ENCODE measurements around the gene CDKAL1. TPM values are rescaled to one million over a fixed set of nuclear protein-coding genes. Genes with fewer than 3 reads are reported as not detected.
"Not testable (repeated sequence)": the region's sequence is repeated elsewhere in the genome, so short reads cannot be mapped to it uniquely, and the experiment has no call there.

CDKAL1 gene
- total RNA-seq, 4 donors from 2014 or later = 10.3 to 11.2 (median 10.5) TPM

DNA sequence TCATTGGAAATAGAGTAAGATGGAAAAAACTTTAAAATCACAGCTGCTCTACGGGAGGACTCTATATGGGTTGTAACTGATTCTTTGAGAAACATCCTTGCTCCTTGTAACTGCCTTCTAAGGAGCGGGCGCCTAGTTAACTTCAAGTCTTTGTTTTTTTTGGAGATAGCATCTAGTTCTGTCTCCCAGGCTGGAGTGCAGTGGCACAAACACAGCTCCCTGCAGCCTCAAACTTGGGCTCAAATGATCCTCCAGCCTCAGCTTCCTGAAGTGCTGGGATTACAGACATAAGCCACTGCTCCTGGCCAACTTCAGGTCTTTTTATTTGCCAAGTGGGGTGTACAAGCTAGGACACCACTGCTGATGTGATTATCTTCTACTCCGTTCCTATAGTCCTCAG lies 552.9 kb downstream of the CDKAL1 start:
- no peak overlapping the region for H3K4me3 ChIP-seq
- DNase-seq (ENCODE audit: extremely low spot score) = no peak
- intact Hi-C loops (cut with DNase I) = no loop called here
- no peaks in the 10 kb centered on the region for H3K9me3 ChIP-seq
- peaks cover 0 to 5% (median 0%) of the 10 kb centered on the region in 4 donors for H3K36me3 ChIP-seq
- H3K27ac ChIP-seq (replicated peaks in 1 of 4) = no peak overlapping the region
- 97% methylated on average over 4 of the region's 4 CpGs for WGBS
- H3K27me3 ChIP-seq = no peaks in the 10 kb centered on the region
- H3K4me1 ChIP-seq = no peaks in the 10 kb centered on the region
- TF ChIP-seq, protein P1, sequence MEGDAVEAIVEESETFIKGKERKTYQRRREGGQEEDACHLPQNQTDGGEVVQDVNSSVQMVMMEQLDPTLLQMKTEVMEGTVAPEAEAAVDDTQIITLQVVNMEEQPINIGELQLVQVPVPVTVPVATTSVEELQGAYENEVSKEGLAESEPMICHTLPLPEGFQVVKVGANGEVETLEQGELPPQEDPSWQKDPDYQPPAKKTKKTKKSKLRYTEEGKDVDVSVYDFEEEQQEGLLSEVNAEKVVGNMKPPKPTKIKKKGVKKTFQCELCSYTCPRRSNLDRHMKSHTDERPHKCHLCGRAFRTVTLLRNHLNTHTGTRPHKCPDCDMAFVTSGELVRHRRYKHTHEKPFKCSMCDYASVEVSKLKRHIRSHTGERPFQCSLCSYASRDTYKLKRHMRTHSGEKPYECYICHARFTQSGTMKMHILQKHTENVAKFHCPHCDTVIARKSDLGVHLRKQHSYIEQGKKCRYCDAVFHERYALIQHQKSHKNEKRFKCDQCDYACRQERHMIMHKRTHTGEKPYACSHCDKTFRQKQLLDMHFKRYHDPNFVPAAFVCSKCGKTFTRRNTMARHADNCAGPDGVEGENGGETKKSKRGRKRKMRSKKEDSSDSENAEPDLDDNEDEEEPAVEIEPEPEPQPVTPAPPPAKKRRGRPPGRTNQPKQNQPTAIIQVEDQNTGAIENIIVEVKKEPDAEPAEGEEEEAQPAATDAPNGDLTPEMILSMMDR (IDR thresholded peaks at IDR 0.05) = no peak
- TF ChIP-seq POLR2A (IDR thresholded peaks at IDR 0.05; ENCODE audit: low read depth) (no peak), EP300 (IDR thresholded peaks at IDR 0.05) (no peak), POLR2AphosphoS5 (IDR thresholded peaks at IDR 0.05) (no peak)

DNA sequence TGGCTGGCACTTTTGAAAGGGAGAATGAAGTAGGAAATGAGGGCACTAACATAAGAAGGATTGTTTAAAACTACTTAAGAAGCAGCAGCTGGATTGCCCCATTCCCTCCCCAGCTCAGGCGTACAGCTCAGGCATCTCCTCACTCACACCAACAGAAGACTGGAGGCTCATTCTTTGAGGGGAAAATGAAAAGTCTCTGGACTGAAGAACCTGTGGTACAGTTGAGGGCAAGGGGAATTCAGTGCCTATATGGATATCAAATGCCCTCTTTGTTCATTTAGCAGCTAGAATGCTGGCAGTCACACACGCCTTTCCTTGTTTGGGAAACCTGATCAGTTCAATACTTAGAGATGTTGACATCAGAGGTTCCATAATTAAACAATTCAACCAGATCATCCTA lies 557.2 kb downstream of the CDKAL1 start:
- Histone ChIP-seq H3K4me1 (no peaks in the 10 kb centered on the region), H3K4me3 (no peak overlapping the region), H3K36me3 (no peaks in the 10 kb centered on the region), H3K27ac (replicated peaks in 1 of 4) (no peak overlapping the region), H3K9me3 (no peaks in the 10 kb centered on the region), H3K27me3 (no peaks in the 10 kb centered on the region)
- 92% methylated on average over 2 of the region's 2 CpGs for WGBS
- TF ChIP-seq, protein P1 (IDR thresholded peaks at IDR 0.05) = no peak
- TF ChIP-seq POLR2A (IDR thresholded peaks at IDR 0.05; ENCODE audit: low read depth) = no peak
- TF ChIP-seq POLR2AphosphoS5 (IDR thresholded peaks at IDR 0.05) = no peak
- no peak for TF ChIP-seq EP300 (IDR thresholded peaks at IDR 0.05)
- DNase-seq (ENCODE audit: extremely low spot score) = no peak
- intact Hi-C loops (cut with DNase I) = no loop called here

DNA sequence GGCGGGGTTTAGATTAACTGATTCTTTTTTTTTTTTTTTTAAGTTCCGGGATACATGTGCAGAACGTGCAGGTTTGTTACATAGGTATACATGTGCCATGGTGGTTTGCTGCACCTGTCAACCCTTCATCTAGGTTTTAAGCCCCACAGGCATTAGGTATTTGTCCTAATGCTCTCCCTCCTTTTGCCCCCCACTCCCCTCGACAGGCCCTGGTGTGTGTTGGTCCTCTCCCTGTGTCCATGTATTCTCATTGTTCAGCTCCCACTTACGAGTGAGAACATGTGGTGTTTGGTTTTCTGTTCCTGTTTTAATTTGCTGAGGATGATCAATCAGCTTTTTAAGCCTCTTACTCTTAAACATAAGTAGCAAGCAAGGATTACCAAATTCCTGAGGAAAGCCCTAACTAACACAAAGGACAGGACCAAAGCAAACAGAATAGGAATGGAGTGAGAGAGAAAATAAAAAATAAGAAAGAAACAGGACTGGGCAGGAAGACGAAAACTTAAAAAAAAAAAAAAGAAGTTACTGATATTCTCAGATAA lies 558.0 kb downstream of the CDKAL1 start:
- DNase-seq (ENCODE audit: extremely low spot score); H3K27ac ChIP-seq (replicated peaks in 1 of 4); H3K36me3 ChIP-seq; H3K9me3 ChIP-seq; H3K4me3 ChIP-seq; H3K27me3 ChIP-seq; H3K4me1 ChIP-seq; intact Hi-C loops (cut with DNase I): not testable (repeated sequence)
- 91% methylated on average over 6 of the region's 6 CpGs for WGBS

DNA sequence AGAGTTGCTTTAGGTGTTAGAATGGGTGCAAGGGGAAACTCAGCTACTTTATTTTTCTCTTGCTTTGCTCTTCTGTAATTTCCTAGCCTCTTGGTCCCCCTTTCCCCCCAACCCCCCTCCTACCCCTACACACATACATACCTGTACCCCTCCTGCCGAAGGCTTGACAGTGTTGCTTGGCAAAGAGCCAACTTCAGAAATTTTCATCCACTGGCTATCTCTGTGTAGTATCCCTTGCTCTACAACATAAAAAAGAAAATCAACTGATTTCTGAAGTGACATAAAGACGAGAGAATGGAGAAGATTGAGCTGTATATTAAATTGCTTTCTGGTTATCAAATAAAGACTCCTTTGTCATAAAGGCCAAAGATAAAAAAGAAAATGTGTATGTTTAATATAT lies 561.2 kb downstream of the CDKAL1 start:
- 66% methylated on average over 2 of the region's 2 CpGs for WGBS
- H3K9me3 ChIP-seq = no peaks in the 10 kb centered on the region
- no peak for DNase-seq (ENCODE audit: extremely low spot score)
- H3K4me1 ChIP-seq = peaks cover 0 to 6% (median 0%) of the 10 kb centered on the region in 4 donors
- H3K4me3 ChIP-seq = no peak overlapping the region
- TF ChIP-seq EP300 (IDR thresholded peaks at IDR 0.05) (no peak), POLR2AphosphoS5 (IDR thresholded peaks at IDR 0.05) (no peak), POLR2A (IDR thresholded peaks at IDR 0.05; ENCODE audit: low read depth) (no peak)
- TF ChIP-seq, protein P1 (IDR thresholded peaks at IDR 0.05) = no peak
- H3K36me3 ChIP-seq = no peaks in the 10 kb centered on the region
- H3K27me3 ChIP-seq = no peaks in the 10 kb centered on the region
- intact Hi-C loops (cut with DNase I) = no loop called here
- no peak overlapping the region for H3K27ac ChIP-seq (replicated peaks in 1 of 4)

DNA sequence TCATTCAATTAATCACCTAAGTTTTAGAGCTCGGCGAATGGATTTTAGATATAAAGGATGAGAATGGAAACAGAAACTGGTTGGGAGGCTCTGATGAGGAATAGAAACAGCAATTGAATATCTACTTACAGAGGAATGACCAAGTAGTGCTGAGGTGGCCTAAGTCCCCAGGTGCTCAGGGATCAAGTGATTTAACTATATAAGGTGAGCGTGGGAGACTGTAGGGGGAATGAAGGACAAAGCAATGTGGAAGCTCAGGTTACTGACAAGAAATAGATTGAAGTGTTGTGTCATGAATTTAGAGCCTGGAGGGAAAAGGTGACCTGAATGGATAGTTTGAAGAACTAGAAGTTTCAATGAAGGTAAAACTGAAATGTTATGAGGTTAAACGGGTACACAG lies 563.9 kb downstream of the CDKAL1 start:
- H3K36me3 ChIP-seq = no peaks in the 10 kb centered on the region
- H3K27me3 ChIP-seq = no peaks in the 10 kb centered on the region
- H3K4me1 ChIP-seq = peaks cover 0 to 6% (median 0%) of the 10 kb centered on the region in 4 donors
- no peaks in the 10 kb centered on the region for H3K9me3 ChIP-seq
- no peak overlapping the region for H3K4me3 ChIP-seq
- TF ChIP-seq POLR2AphosphoS5 (IDR thresholded peaks at IDR 0.05) = no peak
- no peak for TF ChIP-seq EP300 (IDR thresholded peaks at IDR 0.05)
- TF ChIP-seq POLR2A (IDR thresholded peaks at IDR 0.05; ENCODE audit: low read depth) = no peak
- H3K27ac ChIP-seq (replicated peaks in 1 of 4) = no peak overlapping the region
- DNase-seq (ENCODE audit: extremely low spot score) = no peak
- 94% methylated on average over 4 of the region's 4 CpGs for WGBS
- intact Hi-C loops (cut with DNase I) = no loop called here

DNA sequence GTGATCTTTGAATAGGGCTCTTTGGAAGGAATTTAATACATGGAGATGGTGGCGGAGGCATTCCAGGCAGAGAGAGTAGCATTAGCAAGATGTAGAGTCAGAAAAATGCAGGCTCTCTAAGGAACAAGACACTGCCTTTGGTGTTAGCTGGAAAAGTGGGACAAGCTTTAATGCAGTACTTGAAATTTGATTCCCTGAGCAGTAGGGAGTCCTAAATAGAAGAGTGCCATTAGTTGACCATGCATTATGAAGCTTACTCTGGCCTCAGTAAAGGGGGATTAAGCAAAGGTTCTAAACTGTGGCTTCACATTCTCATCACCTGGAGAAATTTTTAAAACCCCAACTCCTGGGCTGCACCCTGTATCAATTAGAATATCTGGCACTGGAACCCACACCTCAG lies 564.5 kb downstream of the CDKAL1 start:
- Histone ChIP-seq H3K4me3 (no peak overlapping the region), H3K9me3 (no peaks in the 10 kb centered on the region), H3K27ac (replicated peaks in 1 of 4) (no peak overlapping the region), H3K27me3 (no peaks in the 10 kb centered on the region), H3K36me3 (no peaks in the 10 kb centered on the region), H3K4me1 (peaks cover 2 to 6% (median 4%) of the 10 kb centered on the region in 4 donors)
- WGBS = 95% methylated on average over 1 of the region's 1 CpG
- no peak for TF ChIP-seq POLR2AphosphoS5 (IDR thresholded peaks at IDR 0.05)
- TF ChIP-seq, protein P1 (IDR thresholded peaks at IDR 0.05) = no peak
- no peak for TF ChIP-seq EP300 (IDR thresholded peaks at IDR 0.05)
- TF ChIP-seq POLR2A (IDR thresholded peaks at IDR 0.05; ENCODE audit: low read depth) = no peak
- intact Hi-C loops (cut with DNase I) = no loop called here
- DNase-seq (ENCODE audit: extremely low spot score) = no peak

Data from esophagus muscularis mucosa (tissue), 4 donors.